Middle frontal gyrus (tissue), 1 donor: ENCODE measurements around the gene PIGC.

Experiments
- DNase-seq: peaks from one replicate; pipeline ENCODE4 v3.0.0-alpha.2; 2015; ENCODE audit warnings: low spot score; ENCODE audit errors: extremely low spot score

Gene PIGC

GRCh38 chr1:172430128-172430454 is 13.8 kb downstream of the PIGC start:
- no peak for DNase-seq

- peak; percentile 50 for DNase-seq
Observed at GRCh38 chr1:172429331-172430127, 14.3 kb downstream of the PIGC start.

- no peak for DNase-seq
Observed at GRCh38 chr1:172427191-172427590, 16.7 kb downstream of the PIGC start.

- DNase-seq: no peak
Observed at GRCh38 chr1:172425339-172425738, 18.5 kb downstream of the PIGC start.

- DNase-seq: no peak
Observed at GRCh38 chr1:172423336-172423735, 20.5 kb downstream of the PIGC start.

GRCh38 chr1:172421974-172422604 is 21.8 kb downstream of the PIGC start:
- DNase-seq: no peak

GRCh38 chr1:172420385-172420784 is 23.5 kb downstream of the PIGC start, which contains the start of gene C1orf105:
C1orf105 (plus strand) TSS chr1:172420685; CDS start chr1:172420886, 201 bp downstream.
- DNase-seq: no peak

- DNase-seq: no peak
Observed at GRCh38 chr1:172417557-172417956, 26.3 kb downstream of the PIGC start.

GRCh38 chr1:172416496-172417035 is 27.3 kb downstream of the PIGC start:
- no peak for DNase-seq

- DNase-seq: no peak
Observed at GRCh38 chr1:172414331-172414730, 29.5 kb downstream of the PIGC start.

GRCh38 chr1:172411791-172412338 is 32.0 kb downstream of the PIGC start:
- no peak for DNase-seq

GRCh38 chr1:172410027-172410426 is 33.8 kb downstream of the PIGC start:
- DNase-seq: no peak

GRCh38 chr1:172408958-172409357 is 34.9 kb downstream of the PIGC start:
- no peak for DNase-seq

GRCh38 chr1:172406968-172407367 is 36.9 kb downstream of the PIGC start:
- no peak for DNase-seq

GRCh38 chr1:172405912-172406311 is 38.0 kb downstream of the PIGC start:
- no peak for DNase-seq

GRCh38 chr1:172404121-172404520 is 39.7 kb downstream of the PIGC start:
- DNase-seq: no peak

- DNase-seq: no peak
Observed at GRCh38 chr1:172402878-172403569, 40.8 kb downstream of the PIGC start.

GRCh38 chr1:172401892-172402291 is 42.0 kb downstream of the PIGC start:
- DNase-seq: no peak

- DNase-seq: no peak
Observed at GRCh38 chr1:172401477-172401876, 42.4 kb downstream of the PIGC start.

GRCh38 chr1:172400722-172401105 is 43.2 kb downstream of the PIGC start:
- no peak for DNase-seq

- no peak for DNase-seq
Observed at GRCh38 chr1:172399756-172400721, 43.8 kb downstream of the PIGC start.
